ENCODE results near the gene HOXD10. TPM values are rescaled to one million over a fixed set of nuclear protein-coding genes. Genes with fewer than 3 reads are reported as not detected.

The HOXD10 gene
- total and polyA plus RNA-seq, 2 donors from 2014 or later, result 28.2 to 35.4 TPM

DNA sequence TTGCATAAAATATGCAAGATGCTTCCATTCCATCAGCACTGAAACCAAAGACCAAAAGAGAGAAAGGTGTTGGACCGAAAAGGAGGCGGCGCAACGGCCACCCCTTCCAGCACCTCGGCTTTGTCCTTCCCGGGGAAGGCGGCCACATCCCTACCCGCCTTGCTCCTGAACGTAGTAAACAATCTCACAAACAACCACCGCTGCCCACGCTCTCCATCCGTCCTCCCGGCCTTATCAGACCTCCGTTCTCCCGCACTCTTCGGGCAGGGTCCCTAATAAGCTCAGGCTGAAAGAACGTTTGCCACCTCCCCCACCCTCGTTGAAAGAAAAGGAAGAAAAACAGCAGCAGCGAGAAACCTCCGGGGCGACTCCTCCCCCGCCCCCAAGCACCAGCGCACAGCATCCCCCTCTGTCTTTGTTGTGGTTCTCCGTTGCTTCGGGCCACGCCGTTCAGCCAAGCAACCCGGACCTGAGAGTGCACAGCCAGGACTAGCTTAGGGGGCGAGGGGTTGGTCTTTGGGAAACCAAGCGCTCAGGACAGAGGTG, 37.2 kb upstream of the HOXD10 start:
- Histone ChIP-seq H3K9ac (ENCODE audit: low read length in 3 of 3) (no peak overlapping the region), H3K9me3 (ENCODE audit: control insufficient read depth in 2 of 3, insufficient read depth in 1 of 3, low read length in 3 of 3) (peaks cover 0 to 9% (median 0%) of the 10 kb centered on the region in 3 donors), H3K4me1 (ENCODE audit: control insufficient read depth in 2 of 3, insufficient read depth in 2 of 3, low read depth in 1 of 3, low read length in 3 of 3) (peaks cover 0 to 3% (median 0%) of the 10 kb centered on the region in 3 donors), H3K4me3 (ENCODE audit: low read length in 3 of 3) (no peak overlapping the region), H3K27ac (ENCODE audit: low read depth in 2 of 2, low read length in 2 of 2) (no peak overlapping the region), H3K36me3 (ENCODE audit: control insufficient read depth in 2 of 3, insufficient read depth in 3 of 3, low read length in 3 of 3) (no peaks in the 10 kb centered on the region), H3K27me3 (ENCODE audit: control insufficient read depth, insufficient read depth, low read length) (peaks cover 90% of the 10 kb centered on the region)
- FAIRE-seq (no peak), DNase-seq (peak in 3 of 5 donors; percentile 29 to 44 (median 30))
- TF ChIP-seq, protein P1, sequence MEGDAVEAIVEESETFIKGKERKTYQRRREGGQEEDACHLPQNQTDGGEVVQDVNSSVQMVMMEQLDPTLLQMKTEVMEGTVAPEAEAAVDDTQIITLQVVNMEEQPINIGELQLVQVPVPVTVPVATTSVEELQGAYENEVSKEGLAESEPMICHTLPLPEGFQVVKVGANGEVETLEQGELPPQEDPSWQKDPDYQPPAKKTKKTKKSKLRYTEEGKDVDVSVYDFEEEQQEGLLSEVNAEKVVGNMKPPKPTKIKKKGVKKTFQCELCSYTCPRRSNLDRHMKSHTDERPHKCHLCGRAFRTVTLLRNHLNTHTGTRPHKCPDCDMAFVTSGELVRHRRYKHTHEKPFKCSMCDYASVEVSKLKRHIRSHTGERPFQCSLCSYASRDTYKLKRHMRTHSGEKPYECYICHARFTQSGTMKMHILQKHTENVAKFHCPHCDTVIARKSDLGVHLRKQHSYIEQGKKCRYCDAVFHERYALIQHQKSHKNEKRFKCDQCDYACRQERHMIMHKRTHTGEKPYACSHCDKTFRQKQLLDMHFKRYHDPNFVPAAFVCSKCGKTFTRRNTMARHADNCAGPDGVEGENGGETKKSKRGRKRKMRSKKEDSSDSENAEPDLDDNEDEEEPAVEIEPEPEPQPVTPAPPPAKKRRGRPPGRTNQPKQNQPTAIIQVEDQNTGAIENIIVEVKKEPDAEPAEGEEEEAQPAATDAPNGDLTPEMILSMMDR (IDR thresholded peaks at IDR 0.05; ENCODE audit: borderline replicate concordance, extremely low read depth, insufficient read depth), result no peak
- intact Hi-C loops (cut with DNase I), result no loop called here

DNA sequence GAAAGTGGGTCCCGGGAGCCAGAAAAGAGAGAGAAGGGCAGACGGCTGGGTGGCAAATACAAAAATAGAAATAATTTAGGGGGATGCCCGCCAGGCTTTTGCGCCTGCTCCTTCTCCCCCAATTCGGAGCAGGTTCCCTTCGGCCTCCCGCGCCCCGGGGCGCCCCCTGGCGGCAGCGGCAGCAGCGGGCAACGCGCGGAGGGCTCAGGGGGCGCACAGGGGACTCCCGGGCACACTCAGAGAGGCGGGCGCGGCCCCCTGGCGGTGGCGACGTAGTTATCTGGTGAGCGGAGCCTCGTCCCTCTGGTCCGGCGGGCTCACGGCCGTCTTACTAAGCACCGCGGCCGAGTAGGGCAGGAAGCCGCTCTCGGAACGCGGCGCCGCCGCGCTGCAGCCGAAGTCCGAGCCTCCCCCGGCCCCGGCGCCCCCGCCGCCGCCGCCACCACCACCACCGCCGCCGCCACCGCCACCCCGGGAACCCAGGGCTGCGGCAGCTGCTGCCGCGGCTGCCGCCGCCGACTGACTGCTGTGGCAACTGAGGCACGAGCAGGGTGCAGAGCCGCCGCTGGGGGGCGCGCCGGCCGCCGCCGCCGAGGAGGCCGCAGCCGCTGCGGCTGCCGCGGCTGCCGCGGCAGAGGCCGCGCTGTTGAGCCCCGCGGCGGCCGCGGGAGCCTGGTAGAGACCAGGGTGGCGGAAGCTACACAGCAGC, 36.6 kb upstream of the HOXD10 start:
- intact Hi-C loops (cut with DNase I), result no loop called here

DNA sequence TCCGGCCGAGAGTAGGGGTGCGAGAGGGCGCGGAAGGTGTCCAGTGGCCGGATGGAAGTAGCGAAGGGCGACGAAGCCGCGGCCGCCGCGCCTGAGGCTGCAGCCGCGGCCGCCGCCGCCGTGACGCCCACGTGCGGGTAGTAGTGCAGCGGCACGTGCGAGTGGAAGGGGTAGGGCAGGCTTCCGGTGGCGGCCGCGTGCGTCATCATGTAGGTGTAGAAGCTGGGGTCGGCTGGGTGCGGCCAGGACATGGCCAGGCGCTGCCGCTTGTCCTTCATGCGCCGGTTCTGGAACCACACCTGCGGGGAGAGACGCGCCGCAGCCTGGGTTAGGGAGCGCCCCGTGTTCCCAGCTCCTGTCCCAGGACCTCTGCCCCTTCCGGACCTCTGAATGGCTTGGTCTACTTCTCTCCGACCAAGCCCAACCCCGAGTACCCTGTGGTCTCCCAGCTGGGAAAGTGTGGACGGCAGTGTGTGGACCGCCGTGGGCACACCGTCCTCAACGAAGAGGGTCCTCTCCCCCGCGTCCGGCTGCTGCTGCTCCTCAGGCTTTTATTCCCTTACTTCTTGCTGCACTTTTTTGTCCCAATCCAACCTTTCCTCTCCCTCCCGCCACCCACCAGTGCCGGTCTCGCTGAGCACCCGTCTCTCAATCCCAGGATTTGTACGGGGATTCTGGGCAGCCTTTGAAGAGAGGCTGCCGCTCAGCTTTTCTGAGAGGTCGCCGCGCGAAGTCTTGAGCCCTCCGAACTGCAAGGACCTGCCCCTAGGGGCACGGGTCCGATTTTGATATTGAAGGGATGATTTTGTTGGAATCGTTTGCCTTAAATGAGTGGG, 35.8 kb upstream of the HOXD10 start:
- Histone ChIP-seq H3K36me3 (ENCODE audit: control insufficient read depth in 2 of 3, insufficient read depth in 3 of 3, low read length in 3 of 3) (no peaks in the 10 kb centered on the region), H3K9ac (ENCODE audit: low read length in 3 of 3) (no peak overlapping the region), H3K27ac (ENCODE audit: low read depth in 2 of 2, low read length in 2 of 2) (no peak overlapping the region), H3K27me3 (ENCODE audit: control insufficient read depth, insufficient read depth, low read length) (peaks cover 90% of the 10 kb centered on the region), H3K4me1 (ENCODE audit: control insufficient read depth in 2 of 3, insufficient read depth in 2 of 3, low read depth in 1 of 3, low read length in 3 of 3) (peaks cover 0 to 3% (median 0%) of the 10 kb centered on the region in 3 donors), H3K4me3 (ENCODE audit: low read length in 3 of 3) (no peak overlapping the region), H3K9me3 (ENCODE audit: control insufficient read depth in 2 of 3, insufficient read depth in 1 of 3, low read length in 3 of 3) (peaks cover 0 to 9% (median 0%) of the 10 kb centered on the region in 3 donors)
- FAIRE-seq, result no peak
- TF ChIP-seq, protein P1 (IDR thresholded peaks at IDR 0.05; ENCODE audit: borderline replicate concordance, extremely low read depth, insufficient read depth), result no peak
- peak; percentile 50 to 73 (median 65) for DNase-seq
- intact Hi-C loops (cut with DNase I), result no loop called here

More for the DNA sequence above, 36.6 kb upstream of the HOXD10 start:
- Histone ChIP-seq H3K27ac (ENCODE audit: low read depth in 2 of 2, low read length in 2 of 2) (no peak overlapping the region), H3K4me3 (ENCODE audit: low read length in 3 of 3) (no peak overlapping the region), H3K27me3 (ENCODE audit: control insufficient read depth, insufficient read depth, low read length) (peaks cover 90% of the 10 kb centered on the region), H3K36me3 (ENCODE audit: control insufficient read depth in 2 of 3, insufficient read depth in 3 of 3, low read length in 3 of 3) (no peaks in the 10 kb centered on the region), H3K9ac (ENCODE audit: low read length in 3 of 3) (no peak overlapping the region), H3K4me1 (ENCODE audit: control insufficient read depth in 2 of 3, insufficient read depth in 2 of 3, low read depth in 1 of 3, low read length in 3 of 3) (peaks cover 0 to 3% (median 0%) of the 10 kb centered on the region in 3 donors), H3K9me3 (ENCODE audit: control insufficient read depth in 2 of 3, insufficient read depth in 1 of 3, low read length in 3 of 3) (peaks cover 0 to 9% (median 0%) of the 10 kb centered on the region in 3 donors)
- FAIRE-seq (no peak), DNase-seq (peak; percentile 68 to 87 (median 75))
- TF ChIP-seq, protein P1 (IDR thresholded peaks at IDR 0.05; ENCODE audit: borderline replicate concordance, extremely low read depth, insufficient read depth), result peak; percentile 11

Data from kidney (tissue), 14 donors.